ENCODE measurements around the gene HSPH1. TPM values are rescaled to one million over a fixed set of nuclear protein-coding genes. Genes with fewer than 3 reads are reported as not detected.

Gene HSPH1
- total RNA-seq, 1 experiment from 2014 or later = 116 TPM

GRCh38 chr13:31182987-31183386 lies 21.3 kb upstream of the HSPH1 start:
- H4K20me1 ChIP-seq (ENCODE audit: insufficient read depth) = no peaks in the 10 kb centered on the region
- H3K9me3 ChIP-seq (ENCODE audit: control insufficient read depth in 1 of 2, insufficient read depth in 1 of 2, low read depth in 1 of 2, low read length in 2 of 2) = no peaks in the 10 kb centered on the region
- H3K4me1 ChIP-seq (ENCODE audit: control insufficient read depth in 1 of 2, insufficient read depth in 2 of 2, low read length in 2 of 2) = no peaks in the 10 kb centered on the region
- ChIA-PET RAD21 (ENCODE audit: low non-redundant PET in 1 of 2, low total read pairs in 2 of 2, uncharacterized antibody in 2 of 2, unreplicated experiment in 2 of 2) (no interaction called here), CTCF (no interaction called here), POLR2A (no interaction called here)
- no peak overlapping the region for H3K4me2 ChIP-seq (ENCODE audit: low read length)
- no peaks in the 10 kb centered on the region for H3K36me3 ChIP-seq (ENCODE audit: control insufficient read depth in 1 of 2, insufficient read depth in 2 of 2, low read length in 2 of 2)
- intact Hi-C loops (cut with micrococcal nuclease) = no loop called here
- no TSS peak for BruUV-seq (replicated peaks)
- H3K9ac ChIP-seq (ENCODE audit: low read length) = no peak overlapping the region
- no peaks in the 10 kb centered on the region; the same call in 1 of the 2 replicates for H3K27me3 ChIP-seq (ENCODE audit: insufficient read depth, low read length)
- no peaks in the 10 kb centered on the region for H3K9me2 ChIP-seq (ENCODE audit: insufficient read depth)
- no peak overlapping the region for H2AFZ ChIP-seq (ENCODE audit: low read depth, low read length, poor library complexity, severe bottlenecking)
- no peak for ATAC-seq
- H3K79me2 ChIP-seq (ENCODE audit: insufficient read depth, low read length) = no peaks in the 10 kb centered on the region
- no peak for TF ChIP-seq YY1 (IDR thresholded peaks at IDR 0.05; ENCODE audit: extremely low read depth, insufficient replicate concordance, low read depth, low read length)
- TF ChIP-seq TCF7L2 (IDR thresholded peaks at IDR 0.05; ENCODE audit: borderline replicate concordance, extremely low read depth, insufficient read depth, insufficient read length) = no peak
- TF ChIP-seq JUND (IDR thresholded peaks at IDR 0.05) = no peak
- TF ChIP-seq REST (IDR thresholded peaks at IDR 0.05; ENCODE audit: low read depth) = no peak
- no peak for TF ChIP-seq EZH2 (IDR thresholded peaks at IDR 0.05)
- no peak for TF ChIP-seq CTCF (IDR thresholded peaks at IDR 0.05 in 2 of 3, conservative IDR thresholded peaks at IDR 0.05 in 1 of 3; ENCODE audit: borderline replicate concordance in 1 of 3, insufficient read depth in 1 of 3, low read depth in 2 of 3, low read length in 2 of 3)
- TF ChIP-seq CEBPB (IDR thresholded peaks at IDR 0.05; ENCODE audit: low read depth) = no peak
- no peak for TF ChIP-seq ZFX (IDR thresholded peaks at IDR 0.05)
- TF ChIP-seq EGR1 (IDR thresholded peaks at IDR 0.05; ENCODE audit: low read depth) = no peak
- TF ChIP-seq SIN3A (IDR thresholded peaks at IDR 0.05; ENCODE audit: low read depth) = no peak
- DNase-seq (ENCODE audit: low read depth, low spot score) = no peak
- H3K27ac ChIP-seq (ENCODE audit: low read depth, low read length) = no peak overlapping the region
- no peak overlapping the region for H3K4me3 ChIP-seq (replicated peaks in 1 of 2; ENCODE audit: low read depth in 1 of 2, low read length in 2 of 2)
